GM21786 (cell line): ENCODE data around the gene RNASE7.

Experiments used
- ATAC-seq: cut with Tn5 transposase; IDR thresholded peaks from one replicate; pipeline ENCODE4 v1.9.1; 2021; ENCODE audit not compliant: unreplicated experiment

Gene RNASE7

GRCh38 chr14:21084998-21085853 is 43.1 kb downstream of the RNASE7 start:
- no peak for ATAC-seq

DNA sequence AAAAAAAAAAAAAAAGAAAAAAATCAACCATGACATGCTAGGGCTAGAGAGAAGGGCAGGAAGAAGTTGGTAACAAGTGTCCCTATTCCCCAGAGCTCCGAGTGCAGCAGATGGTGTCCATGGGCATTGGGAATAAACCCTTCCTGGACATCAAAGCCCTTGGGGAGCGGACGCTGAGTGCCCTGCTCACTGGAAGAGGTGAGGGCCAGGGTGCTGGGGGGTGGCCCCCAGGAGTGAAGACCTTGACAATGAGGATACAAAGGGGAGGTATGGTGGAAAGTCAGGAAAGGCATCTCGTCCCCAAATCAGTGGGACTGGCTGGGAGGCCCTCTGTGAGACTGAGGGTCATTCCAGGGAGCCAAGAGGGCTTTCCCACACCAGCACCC is 44.7 kb downstream of the RNASE7 start:
- no peak for ATAC-seq

DNA sequence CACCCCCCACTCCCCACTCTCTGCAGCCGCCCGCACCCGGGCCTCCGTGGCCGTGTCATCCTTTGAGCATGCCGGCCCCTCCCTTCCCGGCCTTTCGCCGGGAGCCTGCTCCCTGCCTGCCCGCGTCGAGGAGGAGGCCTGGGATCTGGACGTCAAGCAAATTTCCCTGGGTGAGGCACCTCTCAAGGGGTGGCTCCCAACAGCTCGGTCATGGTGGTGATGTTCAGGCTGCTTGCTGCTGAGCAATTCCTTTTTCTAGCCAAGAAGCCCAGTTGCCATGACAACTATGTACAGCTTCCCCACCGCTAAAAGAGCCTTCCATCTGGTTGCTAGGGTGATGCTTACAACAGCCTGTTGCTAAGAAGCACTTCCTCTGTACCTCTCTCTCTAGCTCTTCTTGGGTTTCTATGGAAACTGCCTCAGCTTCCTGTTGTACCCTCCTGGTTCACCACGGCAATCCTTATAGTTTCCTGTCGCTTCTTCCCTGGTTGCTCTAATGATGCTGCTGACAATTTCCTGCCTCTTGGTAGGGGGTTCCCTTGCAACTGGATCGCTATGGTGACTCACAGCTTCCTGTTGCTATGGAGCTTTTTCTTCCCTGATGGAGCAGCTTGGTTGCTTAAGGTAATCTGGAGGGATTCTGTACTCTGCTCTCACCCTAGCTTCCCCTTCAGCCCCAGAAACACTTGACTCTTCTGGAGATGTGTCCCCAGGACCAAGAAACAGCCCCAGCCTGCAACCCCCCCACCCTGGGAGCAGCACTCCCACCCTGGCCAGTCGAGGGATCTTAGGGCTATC is 45.3 kb downstream of the RNASE7 start:
- peak; percentile 31 for ATAC-seq

DNA sequence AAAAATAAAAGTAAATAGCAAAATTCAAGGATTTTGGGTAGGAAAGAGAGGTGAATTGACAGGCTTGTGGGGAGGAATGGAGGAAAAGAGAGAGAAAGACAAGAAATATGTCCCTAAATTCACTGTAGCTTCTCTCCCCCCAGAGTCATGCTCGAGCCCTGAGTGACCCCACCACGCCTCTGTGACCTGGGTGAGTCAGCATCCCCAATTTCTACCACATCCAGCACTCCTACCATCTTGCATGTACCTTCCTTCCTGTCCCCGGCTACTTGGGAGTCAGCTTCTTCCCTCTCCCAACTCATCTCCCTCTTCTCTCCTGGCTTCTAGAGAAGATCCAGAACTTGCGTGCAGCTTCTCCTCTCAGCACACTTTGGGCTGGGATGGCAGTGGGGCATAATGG is 46.5 kb downstream of the RNASE7 start:
- ATAC-seq = no peak

- no peak for ATAC-seq
Observed at GRCh38 chr14:21089271-21089670, 47.1 kb downstream of the RNASE7 start.

DNA sequence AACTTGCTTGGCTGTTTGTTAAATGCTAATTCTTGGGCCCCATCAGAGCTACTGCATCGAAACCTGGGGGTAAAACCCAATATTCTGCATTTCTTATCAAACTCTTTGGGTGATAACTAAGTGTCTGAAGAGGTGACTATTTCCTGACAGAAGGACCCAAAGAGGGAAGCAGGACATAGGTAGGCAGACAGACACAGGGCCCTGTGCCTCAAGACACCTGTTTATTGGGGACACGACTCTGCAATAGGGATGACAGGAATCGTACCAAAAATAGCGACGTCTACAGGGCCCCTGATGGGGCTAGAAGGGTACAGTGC is 47.7 kb downstream of the RNASE7 start:
- no peak for ATAC-seq

DNA sequence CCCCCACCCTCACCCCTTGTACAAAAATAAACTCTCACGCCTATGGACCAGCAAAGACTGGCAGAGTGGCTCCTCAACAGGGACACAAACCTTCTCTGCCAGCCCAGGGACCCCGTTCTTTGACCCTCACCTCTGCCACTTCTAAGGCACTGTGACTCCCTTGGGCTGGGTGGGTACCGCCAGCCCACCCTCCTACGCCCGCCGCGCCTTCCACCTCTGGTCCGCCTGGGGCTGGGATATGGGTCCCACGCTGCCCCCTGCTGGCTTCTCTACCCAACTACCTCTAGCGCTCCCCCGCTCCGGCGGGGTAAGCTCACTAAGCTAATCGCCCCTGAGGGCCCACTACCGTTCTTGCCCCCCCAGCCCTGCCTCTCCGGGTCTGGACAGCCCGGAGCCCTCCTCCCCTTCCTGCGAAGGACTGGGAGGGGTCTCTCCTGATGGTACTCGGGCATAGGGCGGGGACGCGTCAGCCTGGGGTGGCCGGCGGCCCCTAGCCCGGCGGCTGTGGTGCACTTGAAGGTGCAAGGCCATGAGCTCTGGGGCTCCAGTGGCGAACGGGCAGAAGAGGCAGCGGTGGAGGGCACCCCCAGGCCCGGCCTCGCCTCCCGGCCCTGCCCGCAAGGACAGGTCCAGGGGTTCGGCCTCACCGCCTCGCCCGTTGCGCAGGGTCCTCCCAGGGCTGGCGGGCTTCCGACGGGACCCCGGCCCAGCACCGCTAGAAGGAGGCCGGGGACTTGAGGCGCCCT is 48.2 kb downstream of the RNASE7 start:
- ATAC-seq = no peak

DNA sequence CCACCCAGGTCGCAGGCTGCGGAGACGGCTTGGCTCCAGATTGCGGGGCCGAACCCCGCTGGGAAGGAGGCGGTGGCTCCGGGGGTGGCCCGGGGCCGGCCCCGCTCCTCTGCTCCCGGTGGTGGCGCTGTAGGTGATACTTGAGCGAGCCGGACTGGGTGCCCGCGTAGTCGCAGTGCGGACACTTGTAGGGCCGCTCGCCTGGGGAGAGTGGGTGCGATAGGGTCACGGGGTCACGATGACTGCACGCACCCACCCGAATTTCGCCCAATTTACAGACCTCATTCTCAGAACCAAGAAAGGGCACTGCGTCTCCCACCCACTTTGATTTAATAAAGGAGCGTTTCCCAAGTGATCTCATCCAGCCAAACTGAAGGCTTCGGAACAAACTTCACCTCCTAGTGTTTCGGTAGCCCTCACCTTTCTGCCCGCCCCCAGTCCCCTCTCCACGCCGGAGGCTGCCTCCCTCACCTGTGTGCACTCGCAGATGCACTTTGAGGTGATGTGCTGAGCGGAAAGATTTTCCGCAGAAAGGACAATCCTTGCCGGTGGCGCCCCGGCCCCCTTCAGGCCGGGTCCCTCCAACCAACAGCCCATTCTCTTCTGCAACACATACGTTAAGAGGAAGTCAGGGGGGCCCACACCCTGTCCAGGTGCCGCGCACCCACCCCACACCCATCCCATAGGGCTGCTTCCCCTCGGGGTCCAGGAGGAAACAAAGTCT is 48.9 kb downstream of the RNASE7 start:
- no peak for ATAC-seq

DNA sequence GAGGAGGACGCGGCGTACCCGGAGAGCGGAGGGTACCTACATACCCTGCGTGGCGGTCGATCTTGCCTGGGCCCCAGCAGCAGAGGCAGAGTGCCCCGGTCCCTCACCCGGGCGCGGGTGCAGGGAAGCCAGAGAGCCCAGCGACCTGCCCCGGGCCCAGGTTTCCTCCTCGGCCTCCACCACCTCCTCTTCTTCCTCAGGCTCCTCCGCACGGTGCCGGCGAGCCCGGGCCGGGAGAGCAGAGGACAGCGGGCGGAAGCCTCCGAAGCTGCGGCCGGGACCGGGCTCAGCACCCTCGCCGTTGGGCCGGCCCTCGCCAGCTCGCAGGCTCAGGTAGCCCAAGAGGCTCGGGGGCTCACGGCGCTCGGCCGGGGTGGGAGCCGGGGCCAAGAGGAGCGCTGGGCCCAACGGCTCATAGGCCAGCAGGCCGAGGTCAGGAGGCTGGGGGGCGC is 49.7 kb downstream of the RNASE7 start:
- ATAC-seq = no peak

GRCh38 chr14:21092273-21093011 is 50.3 kb downstream of the RNASE7 start:
- ATAC-seq = peak; percentile 71

GRCh38 chr14:21093018-21093417 is 50.9 kb downstream of the RNASE7 start:
- no peak for ATAC-seq
